Measurements from ENCODE around the gene POLR2E.
"Not testable (repeated sequence)": the region's sequence is repeated elsewhere in the genome, so short reads cannot be mapped to it uniquely, and the experiment has no call there.

The POLR2E gene

DNA sequence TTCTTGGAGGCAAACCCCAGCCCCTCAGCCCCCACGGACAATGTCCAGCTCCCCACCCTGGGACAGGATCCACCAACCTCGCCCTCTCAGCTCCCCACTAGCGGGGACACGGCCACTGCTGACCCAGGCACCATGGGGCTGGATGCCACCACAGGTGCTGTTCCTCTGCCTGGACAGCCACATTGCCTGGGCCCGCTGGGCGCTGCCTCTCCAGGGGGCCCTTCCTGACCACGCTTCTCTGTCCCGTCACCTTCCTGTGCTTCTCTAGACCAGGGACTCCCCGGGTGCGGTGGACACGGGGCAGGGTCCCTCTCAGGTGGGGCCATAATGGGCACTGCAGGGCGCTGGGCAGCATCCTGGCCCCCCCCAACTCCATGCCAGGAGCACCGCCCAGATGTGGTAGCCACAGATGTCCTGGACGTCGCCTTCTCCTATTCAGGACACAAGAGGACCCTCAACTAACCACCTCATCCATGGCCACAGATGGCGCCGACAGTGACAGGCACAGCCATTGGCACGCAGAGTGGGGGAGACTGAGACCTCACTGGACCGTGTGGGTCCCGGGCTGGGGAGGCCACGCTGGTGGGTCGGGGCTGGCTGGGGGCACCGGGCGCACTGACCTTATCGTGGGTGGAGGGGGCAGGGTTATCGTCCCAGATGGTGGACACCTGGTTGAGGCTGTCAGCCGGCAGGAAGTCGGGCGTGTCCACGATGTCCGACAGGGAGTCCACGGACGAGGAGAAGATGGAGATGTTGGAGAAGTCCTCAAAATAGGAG, 32.0 kb upstream of the POLR2E start:
- in situ Hi-C loops (cut with HindIII; ENCODE audit: low sequenced_read_pairs) = loop anchor here (10.0 kb wide), 1 partner anchor 138 kb away; the partner anchor contains the start of gene CIRBP

DNA sequence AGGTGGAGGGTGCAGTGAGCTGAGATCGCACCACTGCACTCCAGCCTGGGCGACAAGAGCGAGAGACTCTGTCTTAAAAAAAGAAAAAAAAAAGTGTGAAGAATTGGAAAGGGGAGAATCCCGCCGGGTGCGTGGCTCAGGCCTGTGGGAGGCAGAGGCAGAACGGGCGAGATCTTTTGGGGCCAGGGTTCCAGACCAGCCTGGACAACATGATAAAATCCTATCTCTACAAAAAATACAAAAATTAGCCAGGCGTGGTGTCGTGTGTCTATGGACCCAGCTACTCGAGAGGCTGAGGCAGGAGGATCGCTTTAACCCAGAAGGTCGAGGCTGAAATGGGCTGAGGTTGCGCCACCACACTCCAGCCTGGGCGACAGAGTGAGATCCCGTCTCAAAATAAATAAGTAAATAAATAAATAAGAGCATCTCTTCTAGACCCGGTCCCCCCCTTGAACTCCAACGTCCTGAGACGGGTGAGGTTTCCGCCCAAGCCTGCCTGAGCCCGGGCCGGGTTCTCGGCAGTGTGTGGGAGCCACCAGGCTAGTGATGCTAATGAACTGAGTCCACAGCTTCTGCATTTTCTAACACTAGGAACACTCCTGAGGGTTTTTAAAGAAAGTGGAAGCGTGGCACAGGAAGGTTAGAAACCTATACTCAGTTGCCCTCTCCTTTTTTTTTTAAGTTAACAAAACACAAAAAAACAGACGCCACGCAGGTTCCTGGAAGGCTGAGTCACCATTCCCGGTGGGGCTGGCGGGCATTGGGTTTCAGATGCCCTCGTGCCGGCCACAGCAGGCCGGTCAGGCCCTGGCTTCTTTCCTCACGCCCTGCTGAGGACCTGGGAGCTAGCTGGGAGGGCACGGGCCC, 30.7 kb upstream of the POLR2E start:
- in situ Hi-C loops (cut with HindIII; ENCODE audit: low sequenced_read_pairs) = loop anchor here (10.0 kb wide), 1 partner anchor 139 kb away; the partner anchor contains the start of gene CIRBP

DNA sequence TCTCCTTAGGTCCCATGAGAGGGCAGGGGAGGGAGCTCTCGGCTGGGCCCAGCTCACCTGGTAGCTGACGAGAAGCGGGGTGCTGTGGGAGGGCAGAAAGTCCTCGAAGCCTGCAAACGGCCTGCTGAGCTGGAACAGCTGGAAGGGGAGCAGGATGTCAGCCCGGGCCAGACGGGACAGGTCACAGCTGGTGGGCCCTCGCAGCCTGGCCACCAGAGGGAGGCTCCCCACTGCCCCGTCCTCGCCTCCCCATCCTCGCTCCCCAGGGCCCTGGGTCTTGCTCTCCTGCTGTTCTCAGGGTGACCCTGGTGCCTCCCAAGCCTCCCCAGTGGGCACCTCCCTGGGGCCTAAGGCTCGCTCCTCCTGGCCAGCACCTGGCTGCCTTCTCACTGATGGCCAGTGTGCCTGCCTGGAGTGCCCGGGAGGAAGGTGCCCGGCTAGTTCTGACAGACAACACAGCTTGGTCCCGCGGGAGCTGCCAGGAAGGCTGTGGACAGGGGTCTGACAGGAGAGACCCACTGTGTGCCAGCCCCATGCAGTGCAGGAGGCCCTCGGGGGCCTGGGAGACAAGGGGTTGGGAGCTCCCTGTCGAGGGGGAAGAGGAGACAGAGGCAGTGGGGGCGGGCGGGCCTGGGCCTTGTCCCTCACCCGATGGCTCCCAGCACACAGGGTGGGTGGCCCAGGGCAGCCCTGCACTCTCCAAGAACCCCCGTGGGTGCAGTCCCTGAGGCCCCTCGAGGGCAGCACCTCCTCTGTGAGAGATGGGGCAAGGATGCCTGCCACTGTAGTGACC, 28.9 kb upstream of the POLR2E start:
- in situ Hi-C loops (cut with HindIII; ENCODE audit: low sequenced_read_pairs) = loop anchor here (10.0 kb wide), 1 partner anchor 141 kb away; the partner anchor contains the start of gene CIRBP

DNA sequence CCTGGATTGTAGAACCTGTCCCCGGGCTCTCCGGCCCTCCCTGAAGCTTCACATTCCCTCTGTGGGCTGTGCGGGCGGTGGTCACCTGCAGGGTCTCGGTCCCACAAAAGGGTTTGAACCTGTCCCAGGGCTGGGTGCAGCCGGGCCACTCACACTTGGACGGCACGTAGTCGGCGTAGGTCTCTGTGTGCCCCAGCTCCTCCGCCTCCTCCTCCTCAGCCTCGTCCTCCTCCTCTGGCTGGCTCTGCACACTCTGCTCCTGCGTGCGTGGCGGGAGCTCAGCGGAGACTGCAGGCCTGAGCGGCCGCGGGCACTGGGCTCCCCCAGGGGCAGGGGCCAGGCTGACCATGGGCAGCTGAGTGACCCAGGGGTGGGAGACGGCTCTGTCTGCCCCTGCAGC, 28.2 kb upstream of the POLR2E start:
- in situ Hi-C loops (cut with HindIII; ENCODE audit: low sequenced_read_pairs) = loop anchor here (10.0 kb wide), 1 partner anchor 141 kb away; the partner anchor contains the start of gene CIRBP

DNA sequence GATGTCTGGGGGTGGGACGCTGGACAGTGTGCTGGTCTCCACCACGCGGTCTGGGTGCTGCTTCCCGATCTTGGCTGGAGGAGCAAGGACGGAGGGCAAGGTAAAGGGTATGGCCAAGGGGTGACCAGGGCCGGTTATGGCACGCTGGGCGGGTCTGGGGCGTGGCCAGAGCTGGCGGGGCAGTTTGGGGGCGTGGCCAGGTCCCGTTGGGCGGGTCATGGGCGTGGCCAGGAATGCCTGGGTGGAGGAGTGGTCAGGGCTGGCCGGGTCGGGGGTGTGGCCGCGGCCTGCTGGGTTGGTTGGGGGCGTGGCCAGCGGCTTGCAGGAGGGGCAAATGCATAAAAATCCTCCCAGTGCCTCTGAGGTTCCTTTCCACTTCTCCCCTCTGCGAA, 27.8 kb upstream of the POLR2E start:
- in situ Hi-C loops (cut with HindIII; ENCODE audit: low sequenced_read_pairs) = loop anchor here (10.0 kb wide), 1 partner anchor 142 kb away; the partner anchor contains the start of gene CIRBP

DNA sequence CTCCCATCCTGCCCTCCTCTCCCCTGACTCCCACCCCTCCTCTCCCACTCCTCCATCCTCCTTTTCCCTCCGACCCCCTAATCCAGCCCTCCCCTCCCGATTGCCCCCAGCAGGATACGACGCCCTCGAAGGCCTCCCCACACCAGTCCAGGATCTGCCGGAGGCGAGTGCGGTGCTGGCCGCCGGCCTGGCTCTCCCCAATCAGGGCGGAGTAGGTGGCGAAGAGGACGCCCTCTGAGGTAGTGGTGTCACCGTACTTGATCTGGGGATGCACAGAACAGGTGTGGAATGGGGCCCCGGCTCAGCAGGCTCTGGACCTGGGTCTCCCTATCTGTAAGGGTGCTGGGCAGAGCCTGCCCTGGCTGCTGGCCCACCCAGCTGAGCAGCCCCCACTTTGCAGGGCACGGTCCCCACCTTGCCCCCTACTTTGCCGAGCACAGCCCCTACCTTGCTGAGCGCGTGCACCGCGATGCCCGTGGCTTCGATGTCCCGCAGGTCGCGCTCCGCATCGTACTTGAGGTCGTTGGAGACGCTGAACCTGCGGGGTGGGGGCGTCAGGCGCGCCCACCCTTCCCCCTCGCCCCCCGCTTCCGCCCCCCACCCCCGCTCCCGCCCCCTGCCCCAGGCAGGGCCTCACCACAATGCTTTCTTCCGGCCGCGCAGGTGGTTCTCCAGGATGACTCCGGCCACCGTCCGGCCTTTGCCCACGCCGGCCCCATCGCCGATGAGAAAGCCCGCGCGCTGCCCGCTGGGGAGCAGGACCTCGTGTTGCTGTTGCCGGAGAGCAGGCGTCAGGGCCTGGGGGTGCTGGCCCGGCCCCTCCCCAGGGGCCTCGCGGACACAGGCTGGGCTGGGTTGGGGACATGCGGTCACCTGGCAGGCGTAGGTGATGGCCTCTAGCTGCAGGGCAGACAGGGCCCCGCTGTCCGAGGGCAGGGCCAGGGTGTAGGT, 27.1 kb upstream of the POLR2E start:
- in situ Hi-C loops (cut with HindIII; ENCODE audit: low sequenced_read_pairs) = loop anchor here (10.0 kb wide), 1 partner anchor 143 kb away; the partner anchor contains the start of gene CIRBP

DNA sequence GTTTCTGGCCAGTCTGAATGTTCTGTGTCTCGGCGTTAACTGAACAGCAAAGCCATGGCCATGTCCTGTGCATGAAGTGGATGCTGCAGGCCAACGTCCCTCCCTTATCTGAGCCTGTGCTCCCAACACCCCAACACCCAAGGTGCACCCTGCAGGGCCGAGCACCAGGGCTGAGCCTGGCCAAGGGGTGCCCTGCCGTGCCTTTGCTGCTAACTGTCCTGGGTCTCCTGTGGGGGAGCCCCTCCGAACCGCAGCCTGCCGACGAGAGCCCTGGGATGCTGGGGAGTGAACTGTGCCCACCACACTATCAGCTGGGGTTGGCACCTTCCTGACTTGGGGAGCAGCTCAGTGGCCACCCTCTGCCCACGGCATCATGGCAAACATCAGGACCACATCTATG, 26.2 kb upstream of the POLR2E start:
- in situ Hi-C loops (cut with HindIII; ENCODE audit: low sequenced_read_pairs) = loop anchor here (10.0 kb wide), 1 partner anchor 143 kb away; the partner anchor contains the start of gene CIRBP

DNA sequence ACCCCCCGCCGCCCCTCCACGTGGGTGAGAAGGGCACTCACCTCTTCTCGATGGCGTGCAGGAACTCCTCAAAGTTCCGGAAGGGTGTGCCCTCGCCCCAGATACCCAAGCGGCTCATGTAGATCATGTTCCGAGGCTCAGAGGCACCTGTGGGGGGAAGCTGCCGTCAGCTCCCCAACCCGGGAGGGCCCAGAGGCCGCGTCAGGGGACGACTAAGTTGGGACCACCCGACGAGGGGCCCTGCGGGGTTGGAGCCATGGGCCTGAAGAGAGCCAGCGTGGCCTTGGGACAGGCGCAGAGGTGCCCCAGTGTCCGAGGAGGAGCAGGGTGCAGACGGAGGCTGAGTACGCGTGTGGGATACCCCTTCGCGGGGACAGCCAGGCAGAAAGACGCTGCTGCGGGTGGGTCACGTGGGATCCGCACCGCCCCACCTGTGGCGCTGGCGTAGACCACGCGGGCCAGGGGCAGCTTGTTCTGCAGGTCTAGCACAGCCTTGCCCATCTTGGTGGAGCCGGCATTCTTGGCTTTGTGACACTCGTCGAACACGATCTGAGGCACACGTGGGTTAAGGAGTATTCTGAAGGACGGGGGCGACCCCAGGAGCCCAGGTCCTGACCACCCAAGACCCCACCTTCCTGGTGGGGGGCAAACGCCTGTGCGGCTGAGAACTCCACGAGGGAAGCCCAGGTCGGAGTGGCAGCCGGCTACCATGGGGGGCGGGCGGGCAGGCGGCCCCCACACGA, 24.5 kb upstream of the POLR2E start:
- in situ Hi-C loops (cut with HindIII; ENCODE audit: low sequenced_read_pairs) = loop anchor here (10.0 kb wide), 1 partner anchor 145 kb away; the partner anchor contains the start of gene CIRBP

DNA sequence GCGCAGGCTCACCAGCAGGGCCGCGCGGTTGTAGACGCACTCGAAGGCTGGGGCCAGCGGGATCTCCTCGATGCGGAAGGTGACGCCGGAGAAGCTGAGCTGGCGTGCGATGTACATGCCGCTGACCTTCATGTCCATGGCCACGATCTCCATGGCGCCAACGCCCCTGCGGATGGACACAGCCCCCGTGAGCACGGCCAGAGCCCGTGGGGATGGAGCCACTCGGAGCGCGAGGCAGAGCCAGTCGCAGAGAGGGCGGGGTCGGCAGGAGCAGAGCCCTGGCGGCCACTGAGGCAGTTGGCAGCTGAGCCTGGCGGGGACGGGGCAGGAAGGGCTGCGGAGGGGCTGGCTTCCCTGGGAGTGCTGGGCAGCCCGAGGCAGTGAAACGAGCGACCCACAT, 23.8 kb upstream of the POLR2E start:
- in situ Hi-C loops (cut with HindIII; ENCODE audit: low sequenced_read_pairs) = no loop called here

DNA sequence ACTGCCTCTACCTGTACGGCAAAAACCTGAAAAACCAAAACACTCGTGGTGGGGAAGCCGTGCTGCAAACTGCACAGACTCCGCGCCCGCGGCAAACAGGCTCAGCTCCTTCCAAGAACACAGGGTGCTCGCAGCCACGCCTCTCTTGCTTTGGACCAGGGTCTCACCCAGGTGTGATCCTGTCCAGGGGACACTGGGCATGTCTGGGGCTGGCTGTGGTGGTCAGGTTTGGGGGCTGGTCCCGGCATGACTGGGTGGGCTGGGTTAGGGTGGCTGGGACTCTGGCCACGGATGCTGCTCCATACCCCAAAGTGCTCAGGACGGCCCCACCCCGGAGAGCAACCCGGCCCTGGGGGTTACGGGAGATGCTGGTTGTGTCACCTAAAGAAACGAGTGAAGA, 22.5 kb upstream of the POLR2E start:
- in situ Hi-C loops (cut with HindIII; ENCODE audit: low sequenced_read_pairs) = no loop called here

DNA sequence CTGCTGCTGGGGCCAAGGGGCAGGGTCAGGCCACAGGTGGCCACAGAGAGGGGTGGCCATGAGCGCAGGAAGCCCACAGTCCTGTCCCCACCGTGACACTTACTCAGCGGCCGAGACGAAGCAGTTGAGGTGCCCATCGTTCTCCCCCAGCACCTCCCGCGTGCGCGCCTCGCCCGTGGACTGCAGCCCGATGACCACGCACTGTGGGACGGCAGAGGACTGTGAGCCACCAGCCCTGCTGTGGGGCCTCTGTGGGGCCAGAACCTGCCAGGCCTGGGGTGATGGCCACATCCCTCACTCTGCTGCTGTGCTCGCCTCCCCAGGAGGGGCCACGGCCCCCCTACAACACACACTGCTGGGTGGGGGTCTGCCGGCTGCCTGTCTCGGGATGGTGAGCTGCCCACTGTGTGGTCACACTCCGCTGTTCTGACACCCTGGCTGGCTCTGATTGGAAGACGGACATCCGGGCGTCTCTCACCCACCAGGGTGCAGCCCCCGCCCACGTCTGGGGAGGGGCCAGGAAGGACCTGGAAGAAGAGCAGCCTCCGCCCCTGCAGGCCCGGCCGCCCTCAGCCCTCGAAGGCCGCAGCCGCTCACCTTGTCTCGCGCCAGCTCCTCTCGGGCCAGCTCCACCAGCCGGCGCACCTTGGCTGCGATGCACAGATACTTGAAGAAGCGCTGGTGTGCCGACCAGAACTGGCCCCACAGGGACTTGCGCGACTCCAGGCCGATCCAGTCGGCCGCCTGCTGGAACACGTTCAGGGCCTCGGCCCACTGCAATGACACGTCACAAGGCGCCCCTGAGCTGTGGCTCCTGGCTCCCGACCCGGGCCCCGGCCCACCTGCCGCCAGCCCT, 21.8 kb upstream of the POLR2E start:
- in situ Hi-C loops (cut with HindIII; ENCODE audit: low sequenced_read_pairs) = no loop called here

DNA sequence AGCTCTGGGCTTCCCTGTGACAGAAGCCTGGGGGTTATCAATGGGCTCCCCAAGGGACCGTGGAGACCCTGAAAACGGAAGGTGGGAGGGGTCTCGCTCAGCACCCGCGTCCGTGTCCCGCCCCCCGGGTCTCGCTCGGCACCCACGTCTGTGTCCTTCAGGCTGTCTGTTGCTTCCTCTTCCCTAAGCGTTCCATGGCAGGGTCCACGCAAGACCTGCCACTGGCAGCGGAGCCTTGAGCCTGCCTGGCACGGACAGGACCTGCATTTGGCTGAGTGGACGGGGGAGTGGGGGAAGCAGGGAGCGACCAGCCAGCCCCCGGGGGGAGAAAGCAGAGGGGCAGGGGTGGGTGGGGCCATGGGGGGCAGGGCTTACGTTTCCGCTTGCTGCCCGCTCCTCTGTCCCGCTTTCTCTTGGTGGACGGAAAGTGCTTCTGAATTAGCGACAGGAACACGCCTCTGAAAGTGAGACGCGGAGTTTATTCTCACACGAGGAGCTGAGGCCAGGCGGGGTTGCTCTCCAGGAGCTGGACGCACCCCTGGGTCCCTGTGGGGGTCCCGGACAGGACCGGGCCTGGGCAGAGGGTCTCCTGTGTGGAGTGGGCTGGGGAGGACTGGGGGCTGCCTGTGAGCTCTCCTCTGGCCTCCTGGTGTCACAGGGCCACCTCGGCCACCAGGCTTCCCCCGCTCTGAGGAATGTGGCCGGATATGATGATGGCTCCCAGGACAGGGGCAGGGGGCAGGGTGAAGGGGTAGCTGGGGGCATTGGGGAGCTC, 20.7 kb upstream of the POLR2E start:
- in situ Hi-C loops (cut with HindIII; ENCODE audit: low sequenced_read_pairs) = no loop called here

DNA sequence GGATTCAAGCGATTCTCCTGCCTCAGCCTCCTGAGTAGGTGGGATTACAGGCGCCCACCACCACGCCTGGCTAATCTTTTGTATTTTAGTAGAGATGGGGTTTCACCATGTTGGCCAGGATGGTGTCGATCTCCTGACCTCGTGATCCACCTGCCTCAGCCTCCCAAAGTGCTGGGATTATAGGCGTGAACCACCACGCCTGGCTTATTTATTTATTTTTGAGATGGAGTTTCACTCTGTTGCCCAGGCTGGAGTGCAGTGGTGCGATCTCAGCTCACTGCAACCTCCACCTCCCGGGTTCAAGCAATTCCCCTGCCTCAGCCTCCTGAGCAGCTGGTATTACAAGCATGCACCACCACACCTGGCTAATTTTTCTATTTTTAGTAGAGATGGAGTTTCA, 19.6 kb upstream of the POLR2E start:
- in situ Hi-C loops (cut with HindIII; ENCODE audit: low sequenced_read_pairs) = not testable (repeated sequence)

DNA sequence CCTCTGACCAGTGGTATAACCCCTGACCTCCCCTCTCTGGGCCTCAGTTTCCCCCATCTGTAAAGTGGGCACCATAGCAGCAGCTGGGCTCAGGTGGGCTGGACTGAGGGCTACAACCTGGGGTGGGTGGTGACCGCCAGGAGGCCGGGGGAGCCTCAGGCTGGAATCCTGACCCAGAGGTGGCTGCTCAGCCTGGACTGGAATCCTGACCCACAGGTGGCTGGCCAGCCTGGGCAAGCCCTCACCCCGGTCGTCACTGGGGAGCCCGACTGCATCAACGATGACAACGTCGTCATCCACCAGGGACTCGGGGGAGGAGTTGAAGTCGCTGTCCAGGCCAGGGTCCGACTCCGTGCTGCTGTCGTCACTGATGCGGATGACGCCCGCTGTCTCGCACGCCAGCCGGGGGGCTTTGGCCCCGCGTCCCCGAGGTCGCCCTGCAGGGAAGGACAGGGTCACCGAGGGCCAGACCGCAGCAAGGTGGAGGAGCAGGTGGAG, 18.9 kb upstream of the POLR2E start:
- in situ Hi-C loops (cut with HindIII; ENCODE audit: low sequenced_read_pairs) = no loop called here

DNA sequence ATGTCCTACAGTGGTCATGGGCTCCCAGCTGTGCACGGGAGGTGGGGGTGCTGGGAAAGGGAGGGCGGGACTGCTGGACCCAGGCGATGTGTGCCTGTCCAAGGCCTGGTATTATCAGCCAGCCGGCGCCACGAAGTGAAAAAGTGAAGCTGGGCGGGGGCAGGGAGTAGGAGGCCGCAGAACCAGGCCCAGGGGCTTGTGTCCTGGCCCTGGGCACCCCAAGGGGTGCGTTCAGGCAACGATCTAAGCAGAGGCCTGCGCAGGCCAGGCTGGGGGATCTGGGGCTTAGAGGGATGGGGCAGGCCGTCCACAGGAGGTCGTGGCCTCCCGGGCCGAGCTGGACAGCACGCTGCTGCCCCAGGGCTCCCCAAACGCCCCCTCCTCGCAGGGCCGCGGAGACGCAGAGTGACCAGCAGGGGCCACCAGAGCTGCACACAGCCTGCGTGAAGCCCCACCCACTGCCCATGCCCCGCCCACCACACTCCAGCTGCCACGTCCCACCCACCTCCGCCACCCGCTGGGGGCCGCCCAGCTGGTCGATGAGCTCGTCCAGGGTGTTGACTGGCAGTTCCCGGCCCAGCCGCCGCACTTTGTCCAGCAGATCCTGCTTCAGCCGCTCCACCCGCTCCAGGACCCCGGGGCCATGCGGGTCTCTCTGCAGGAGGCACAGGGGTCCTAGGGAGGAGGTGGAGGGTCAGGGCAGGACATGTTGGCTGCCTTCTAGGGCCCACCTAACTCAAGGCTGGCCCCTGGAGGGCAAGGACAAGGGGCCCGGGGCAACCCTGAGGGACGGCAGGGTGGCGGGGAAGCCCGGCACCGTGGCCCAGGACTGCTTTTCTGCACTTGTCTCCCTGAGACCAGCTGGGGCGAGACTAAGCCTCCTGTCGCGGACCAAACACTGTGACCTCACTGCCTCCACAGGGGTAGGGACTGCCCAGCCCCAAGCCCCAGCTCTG, 18.1 kb upstream of the POLR2E start:
- in situ Hi-C loops (cut with HindIII; ENCODE audit: low sequenced_read_pairs) = no loop called here
